ENCODE data around the gene KRTAP5-3. TPM values are rescaled to one million over a fixed set of nuclear protein-coding genes. Genes with fewer than 3 reads are reported as not detected.
A peak's percentile ranks its signal among the peaks of the same experiment; 100 is the strongest.

The KRTAP5-3 gene
- total RNA-seq, 4 donors from 2014 or later = not detected

- intact Hi-C loops (cut with DNase I) = no loop called here
- Histone ChIP-seq H3K4me1 (peaks cover 0 to 13% (median 0%) of the 10 kb centered on the region in 3 donors), H3K27ac (no peak overlapping the region), H3K4me3 (no peak overlapping the region), H3K9me3 (no peaks in the 10 kb centered on the region), H3K27me3 (peaks cover 0 to 83% (median 0%) of the 10 kb centered on the region in 4 donors), H3K36me3 (no peaks in the 10 kb centered on the region)
- TF ChIP-seq CTCF (IDR thresholded peaks at IDR 0.05) (no peak), POLR2A (IDR thresholded peaks at IDR 0.05) (no peak)
- WGBS, 2 donors = 43 to 47% methylated on average over 14 to 15 of the region's 15 CpGs
- no peak for DNase-seq
These were observed 31.4 kb upstream of the KRTAP5-3 start for GRCh38 chr11:1639666-1640065.

- no peaks in the 10 kb centered on the region for H3K36me3 ChIP-seq
- H3K9me3 ChIP-seq = no peaks in the 10 kb centered on the region
- H3K27me3 ChIP-seq = peaks cover 0 to 84% (median 0%) of the 10 kb centered on the region in 4 donors
- WGBS, 2 donors = 20 to 37% methylated on average over 12 to 18 of the region's 18 CpGs
- peak overlapping the region in 1 of 4 donors; percentile 10 for H3K4me3 ChIP-seq
- peaks cover 0 to 13% (median 0%) of the 10 kb centered on the region in 3 donors for H3K4me1 ChIP-seq
- intact Hi-C loops (cut with DNase I) = no loop called here
- TF ChIP-seq POLR2A (IDR thresholded peaks at IDR 0.05) (no peak), CTCF (IDR thresholded peaks at IDR 0.05) (no peak)
- H3K27ac ChIP-seq = no peak overlapping the region
- no peak for DNase-seq
These were observed 30.9 kb upstream of the KRTAP5-3 start for GRCh38 chr11:1639102-1639620.

GRCh38 chr11:1638344-1638743, 30.1 kb upstream of the KRTAP5-3 start:
- no peak overlapping the region for H3K27ac ChIP-seq

GRCh38 chr11:1637628-1638027, 29.4 kb upstream of the KRTAP5-3 start:
- TF ChIP-seq POLR2A (IDR thresholded peaks at IDR 0.05) = no peak
- no peak for TF ChIP-seq CTCF (IDR thresholded peaks at IDR 0.05)
- intact Hi-C loops (cut with DNase I) = no loop called here
- no peaks in the 10 kb centered on the region for H3K36me3 ChIP-seq
- 76 to 93% methylated on average over 2 of the region's 2 CpGs for WGBS, 2 donors
- no peak overlapping the region for H3K4me3 ChIP-seq
- DNase-seq = no peak
- peaks cover 0 to 84% (median 0%) of the 10 kb centered on the region in 4 donors for H3K27me3 ChIP-seq
- peaks cover 0 to 13% (median 0%) of the 10 kb centered on the region in 3 donors for H3K4me1 ChIP-seq
- no peak overlapping the region for H3K27ac ChIP-seq
- no peaks in the 10 kb centered on the region for H3K9me3 ChIP-seq

More at GRCh38 chr11:1638344-1638743, 30.1 kb upstream of the KRTAP5-3 start:
- intact Hi-C loops (cut with DNase I) = no loop called here
- 76 to 81% methylated on average over 3 to 8 of the region's 8 CpGs for WGBS, 2 donors
- Histone ChIP-seq H3K27me3 (peaks cover 0 to 87% (median 0%) of the 10 kb centered on the region in 4 donors), H3K4me3 (no peak overlapping the region), H3K9me3 (no peaks in the 10 kb centered on the region), H3K36me3 (no peaks in the 10 kb centered on the region), H3K4me1 (peaks cover 0 to 13% (median 0%) of the 10 kb centered on the region in 3 donors)
- no peak for TF ChIP-seq POLR2A (IDR thresholded peaks at IDR 0.05)
- no peak for DNase-seq

GRCh38 chr11:1636291-1636950, 28.2 kb upstream of the KRTAP5-3 start:
- intact Hi-C loops (cut with DNase I) = no loop called here
- no peak overlapping the region for H3K4me3 ChIP-seq
- no peak overlapping the region for H3K27ac ChIP-seq
- peaks cover 0 to 90% (median 0%) of the 10 kb centered on the region in 4 donors for H3K27me3 ChIP-seq
- no peak for DNase-seq
- TF ChIP-seq POLR2A (IDR thresholded peaks at IDR 0.05) (no peak), CTCF (IDR thresholded peaks at IDR 0.05) (no peak)
- WGBS, 2 donors = 83 to 85% methylated on average over 17 to 18 of the region's 19 CpGs
- H3K9me3 ChIP-seq = no peaks in the 10 kb centered on the region
- peaks cover 0 to 13% (median 0%) of the 10 kb centered on the region in 3 donors for H3K4me1 ChIP-seq
- H3K36me3 ChIP-seq = no peaks in the 10 kb centered on the region

Measured in esophagus squamous epithelium (tissue), 5 donors.